CD4-positive, alpha-beta T cell (primary cell): Measurements from ENCODE around the gene ZAR1. TPM values are rescaled to one million over a fixed set of nuclear protein-coding genes. Genes with fewer than 3 reads are reported as not detected.
"Not testable (repeated sequence)": the region's sequence is repeated elsewhere in the genome, so short reads cannot be mapped to it uniquely, and the experiment has no call there.

Experiments used
- ATAC-seq: fragments of 200-7000 bp; cut with Tn5 transposase; one replicate; pipeline ENCODE4 v1.10.0; 2022; ENCODE audit warnings: mild to moderate bottlenecking; ENCODE audit not compliant: poor library complexity
- CTCF ChIA-PET: fragments of 350-600 bp; sonication (Branson Sonifier 250); formaldehyde crosslinking; loops from one replicate; lab custom pipeline; 2021; ENCODE audit warnings: antibody characterized with exemption, inconsistent platforms; lab: Charles Lee
- POLR2A ChIA-PET: fragments of 350-600 bp; sonication (Branson Sonifier 250); formaldehyde crosslinking; loops from one replicate; lab custom pipeline; 2021; ENCODE audit warnings: antibody characterized with exemption, inconsistent platforms; lab: Charles Lee
- DNase-seq, 14 experiments: peaks; one replicate each; pipeline ENCODE4 v3.0.0-alpha.2; 2013 to 2020; ENCODE audit warnings: mixed read lengths in 2 of 14
- H3K27ac ChIP-seq, 2 donors: one replicate each; pipeline versions ENCODE4 v1.5.1 to v1.7.0; 2013; ENCODE audit warnings: low read length in 2 of 2, low read depth in 1 of 2, mild to moderate bottlenecking in 1 of 2
- H3K27me3 ChIP-seq, 2 experiments: 1 replicate in 1 of 2; 2 replicates in 1 of 2; pipeline versions ENCODE4 v1.6.1 to v1.7.0; 2013; ENCODE audit warnings: low read length in 2 of 2, control low read depth in 1 of 2, mild to moderate bottlenecking in 1 of 2, moderate library complexity in 1 of 2; ENCODE audit not compliant: insufficient read depth in 2 of 2, control insufficient read depth in 1 of 2
- H3K36me3 ChIP-seq: one replicate; pipeline ENCODE4 v1.6.1; 2013; ENCODE audit warnings: low read length, control low read depth; ENCODE audit not compliant: insufficient read depth
- H3K4me1 ChIP-seq: one replicate; pipeline ENCODE4 v1.6.1; 2013; ENCODE audit warnings: low read length, control low read depth; ENCODE audit not compliant: insufficient read depth
- H3K4me3 ChIP-seq: one replicate; pipeline ENCODE4 v1.5.1; 2013; ENCODE audit warnings: mild to moderate bottlenecking, low read length, moderate library complexity
- H3K9me3 ChIP-seq, 2 experiments: 1 replicate in 1 of 2; 2 replicates in 1 of 2; pipeline versions ENCODE4 v1.6.1 to v1.7.0; 2013; ENCODE audit warnings: low read length in 2 of 2, mild to moderate bottlenecking in 2 of 2, control low read depth in 1 of 2, moderate library complexity in 1 of 2; ENCODE audit not compliant: control insufficient read depth in 1 of 2, insufficient read depth in 1 of 2
- H3K27ac Mint-ChIP-seq: one replicate; pipeline ENCODE4 v1.8.0; 2020; ENCODE audit warnings: mixed read lengths
- H3K27me3 Mint-ChIP-seq: one replicate; pipeline ENCODE4 v1.8.0; 2021; ENCODE audit warnings: mixed read lengths
- H3K36me3 Mint-ChIP-seq: one replicate; pipeline ENCODE4 v1.8.0; 2021; ENCODE audit warnings: low read depth, mixed read lengths
- H3K4me1 Mint-ChIP-seq: one replicate; pipeline ENCODE4 v1.8.0; 2021; ENCODE audit warnings: low read depth, mixed read lengths
- H3K4me3 Mint-ChIP-seq: one replicate; pipeline ENCODE4 v1.8.0; 2020; ENCODE audit warnings: mild to moderate bottlenecking, mixed read lengths
- H3K9me3 Mint-ChIP-seq: one replicate; pipeline ENCODE4 v1.8.0; 2020; ENCODE audit warnings: mixed read lengths
- CTCF ChIP-seq: fragments of 200-600 bp; IDR thresholded peaks from one replicate; pipeline ENCODE4 v1.8.0; 2022; ENCODE audit warnings: antibody characterized with exemption, mild to moderate bottlenecking
- intact Hi-C, 2 experiments: fragments of 100-400 bp; cut with DNase I in 1 of 2; cut with micrococcal nuclease in 1 of 2; formaldehyde crosslinking; loops; one replicate each; pipeline versions ENCODE4 v1.15.1 to v1.9.0; 2023 to 2025; cut with DNase I, micrococcal nuclease
- polyA plus RNA-seq, 2 donors: library from polyadenylated mRNA; unstranded; fragments of 120-200 nt; gene quantifications; one replicate each; pipeline ENCODE4 v1.2.1, GENCODE V29; 2013
- total RNA-seq, 174 experiments: library from RNA in 2 of 174; stranded (reverse) in 2 of 174; gene quantifications; one replicate each; pipeline ENCODE4 v1.2.3 and lab custom pipeline; 2021 to 2026

ZAR1 gene
- total RNA-seq (not detected), total RNA-seq (lab: John Stamatoyannopoulos, UW) (0 to 0.16 (median 0) reads per million in 172 experiments)
- not detected for polyA plus RNA-seq (2013, experiment 1 of 2)
- not detected for polyA plus RNA-seq (2013, experiment 2 of 2)

- Mint-ChIP-seq H3K36me3 (no peaks in the 10 kb centered on the region), H3K9me3 (no peaks in the 10 kb centered on the region), H3K4me1 (no peaks in the 10 kb centered on the region), H3K4me3 (peak within 1 kb of the TSS; percentile 77), H3K27me3 (peaks cover 69% of the 10 kb centered on the region), H3K27ac (no peak within 1 kb of the TSS)
- H3K4me3 ChIP-seq = peak within 1 kb of the TSS; percentile 11
- H3K9me3 ChIP-seq = peaks cover 0 to 4% of the 10 kb centered on the region in 2 experiments
- H3K27ac ChIP-seq = no peak within 1 kb of the TSS
- H3K27me3 ChIP-seq = peaks cover 27 to 64% of the 10 kb centered on the region in 2 experiments
- no peak for TF ChIP-seq CTCF
- no peaks in the 10 kb centered on the region for H3K36me3 ChIP-seq
- ATAC-seq (peak; percentile 44), DNase-seq (peak in 2 of 14 experiments; percentile 18 to 21)
- ChIA-PET CTCF (no interaction called here), POLR2A (no interaction called here)
- H3K4me1 ChIP-seq = peaks cover 12% of the 10 kb centered on the region
- intact Hi-C loops = no loop called here
These were observed at the start of gene ZAR1 for GRCh38 chr4:48490012-48490679. ZAR1 (plus strand) TSS chr4:48490252; CDS start chr4:48490292, 40 bp downstream.

GRCh38 chr4:48440914-48441313 lies 49.1 kb upstream of the ZAR1 start:
- H3K4me1 Mint-ChIP-seq, H3K36me3 Mint-ChIP-seq, POLR2A ChIA-PET, ATAC-seq, CTCF ChIA-PET, intact Hi-C loops, H3K9me3 Mint-ChIP-seq, H3K9me3 ChIP-seq, H3K4me1 ChIP-seq, H3K27me3 Mint-ChIP-seq, H3K27me3 ChIP-seq, DNase-seq, H3K4me3 Mint-ChIP-seq, H3K27ac ChIP-seq, H3K27ac Mint-ChIP-seq, H3K36me3 ChIP-seq, H3K4me3 ChIP-seq: not testable (repeated sequence)

GRCh38 chr4:48445704-48446103 lies 44.3 kb upstream of the ZAR1 start:
- Mint-ChIP-seq H3K27ac (no peak overlapping the region), H3K27me3 (peaks cover 23% of the 10 kb centered on the region), H3K36me3 (no peaks in the 10 kb centered on the region), H3K4me3 (no peak overlapping the region), H3K4me1 (no peaks in the 10 kb centered on the region), H3K9me3 (no peaks in the 10 kb centered on the region)
- H3K36me3 ChIP-seq = no peaks in the 10 kb centered on the region
- no peak overlapping the region for H3K4me3 ChIP-seq
- H3K27me3 ChIP-seq = peaks cover 0 to 6% of the 10 kb centered on the region in 2 experiments
- POLR2A ChIA-PET = no interaction called here
- no peaks in the 10 kb centered on the region for H3K9me3 ChIP-seq
- H3K27ac ChIP-seq = no peak overlapping the region
- CTCF ChIA-PET = no interaction called here
- no peak for ATAC-seq
- no peaks in the 10 kb centered on the region for H3K4me1 ChIP-seq
- DNase-seq = peak in 3 of 14 experiments; percentile 15 to 23 (median 18)
- intact Hi-C loops = loop anchor here (2.0 to 5.0 kb wide), 2 partner anchors 517 kb away; no protein-coding TSS in a partner anchor
- TF ChIP-seq CTCF = peak; percentile 74
